Neural cell (in vitro differentiated cells): Measurements from ENCODE around the gene HPS4. TPM values are rescaled to one million over a fixed set of nuclear protein-coding genes. Genes with fewer than 3 reads are reported as not detected.

Source experiments
- H2AFZ ChIP-seq: fragments of 200-600, 300-800 bp; sonication (generic), shearing (Covaris generic); 2 replicates; pipeline ENCODE4 v1.6.0; 2014; ENCODE audit warnings: low read depth, mild to moderate bottlenecking, antibody characterized with exemption, low read length, moderate library complexity
- H3F3A ChIP-seq: fragments of 200-600 bp; shearing (Covaris generic); 2 replicates; pipeline ENCODE4 v1.6.1; 2016; ENCODE audit warnings: mild to moderate bottlenecking, moderate library complexity, mixed read lengths, antibody characterized with exemption, low read length; ENCODE audit not compliant: insufficient read depth, poor library complexity, severe bottlenecking
- H3K27ac ChIP-seq: fragments of 200-600, 300-800 bp; sonication (generic), shearing (Covaris generic); 2 replicates; pipeline ENCODE4 v1.5.1; 2014; ENCODE audit warnings: mild to moderate bottlenecking, low read length, moderate library complexity
- H3K27me3 ChIP-seq: fragments of 300-800, 200-600 bp; sonication (generic), shearing (Covaris generic); 2 replicates; pipeline ENCODE4 v1.6.0; 2014; ENCODE audit warnings: mild to moderate bottlenecking, low read depth, low read length, moderate library complexity; ENCODE audit not compliant: insufficient read depth
- H3K36me3 ChIP-seq: fragments of 300-800, 200-600 bp; sonication (generic), shearing (Covaris generic); 2 replicates; pipeline ENCODE4 v1.5.1; 2014; ENCODE audit warnings: mild to moderate bottlenecking, antibody characterized with exemption, low read length, moderate library complexity; ENCODE audit not compliant: insufficient read depth
- H3K4me2 ChIP-seq: fragments of 300-800, 200-600 bp; sonication (generic), shearing (Covaris generic); 2 replicates; pipeline ENCODE4 v1.6.0; 2014; ENCODE audit warnings: mild to moderate bottlenecking, low read length
- H3K4me3 ChIP-seq: fragments of 300-800, 200-600 bp; sonication (generic), shearing (Covaris generic); 2 replicates; pipeline ENCODE4 v1.5.1; 2014; ENCODE audit warnings: mild to moderate bottlenecking, low read length, moderate library complexity
- H3K79me2 ChIP-seq: fragments of 200-600 bp; shearing (Covaris generic); replicated peaks from 2 replicates; pipeline ENCODE4 v1.6.0; 2014; ENCODE audit warnings: mild to moderate bottlenecking, low read length, moderate library complexity; ENCODE audit not compliant: insufficient read depth
- H3K9ac ChIP-seq: fragments of 300-800, 200-600 bp; sonication (generic), shearing (Covaris generic); 2 replicates; pipeline ENCODE4 v1.6.1; 2016; ENCODE audit warnings: mild to moderate bottlenecking, low read length, mixed read lengths
- H3K9me2 ChIP-seq: fragments of 200-600 bp; shearing (Covaris generic); 2 replicates; pipeline ENCODE4 v1.6.1; 2016; ENCODE audit warnings: mild to moderate bottlenecking, low read length, mixed read lengths; ENCODE audit not compliant: insufficient read depth
- H3K9me3 ChIP-seq: fragments of 200-600, 300-800 bp; sonication (generic), shearing (Covaris generic); 2 replicates; pipeline ENCODE4 v1.6.1; 2016; ENCODE audit warnings: mild to moderate bottlenecking, mixed run types, low read length, moderate library complexity, mixed read lengths
- H4K20me1 ChIP-seq: fragments of 200-600 bp; shearing (Covaris generic); 2 replicates; pipeline ENCODE4 v1.6.1; 2016; ENCODE audit warnings: mild to moderate bottlenecking, mixed run types; ENCODE audit not compliant: insufficient read depth
- CTCF ChIP-seq: fragments of 450-650 bp; IDR thresholded peaks from 2 replicates; pipeline ENCODE4 v1.5.1; 2014; ENCODE audit warnings: antibody characterized with exemption, mild to moderate bottlenecking, moderate library complexity; ENCODE audit not compliant: poor library complexity, severe bottlenecking
- EP300 ChIP-seq: fragments of 450-650 bp; conservative IDR thresholded peaks from 2 replicates; pipeline ENCODE4 v1.6.1; 2014; ENCODE audit warnings: antibody characterized with exemption, mild to moderate bottlenecking, moderate library complexity; ENCODE audit not compliant: poor library complexity, severe bottlenecking
- EZH2 ChIP-seq: fragments of 200-600, 300-800 bp; shearing (Covaris generic), sonication (generic); IDR thresholded peaks from 2 replicates; pipeline ENCODE4 v1.6.1; 2014; ENCODE audit warnings: antibody characterized with exemption, low read length, borderline replicate concordance, mild to moderate bottlenecking; ENCODE audit not compliant: insufficient read depth, poor library complexity, severe bottlenecking
- MXI1 ChIP-seq: fragments of 450-650 bp; conservative IDR thresholded peaks from 2 replicates; pipeline ENCODE4 v1.6.1; 2014; ENCODE audit warnings: antibody characterized with exemption, mild to moderate bottlenecking; ENCODE audit not compliant: poor library complexity, severe bottlenecking
- POLR2AphosphoS5 ChIP-seq: IDR thresholded peaks from 2 replicates; pipeline ENCODE4 v1.6.1; 2012
- RAD21 ChIP-seq: fragments of 450-650 bp; conservative IDR thresholded peaks from 2 replicates; pipeline ENCODE4 v1.6.1; 2014; ENCODE audit warnings: antibody characterized with exemption, mild to moderate bottlenecking, moderate library complexity
- SMC3 ChIP-seq: fragments of 450-650 bp; conservative IDR thresholded peaks from 2 replicates; pipeline ENCODE4 v1.6.1; 2014; ENCODE audit warnings: antibody characterized with exemption, mild to moderate bottlenecking, moderate library complexity; ENCODE audit not compliant: poor library complexity
- TAF1 ChIP-seq: IDR thresholded peaks from 2 replicates; pipeline ENCODE4 v1.6.1; 2012; ENCODE audit warnings: low read depth
- polyA plus RNA-seq: library from polyadenylated mRNA; depleted of rRNA; stranded (reverse); fragments of >200 nt; gene quantifications from 2 replicates; pipeline ENCODE4 v1.2.3, GENCODE V29; 2014
- TF ChIP-seq, protein P1 (sequence below): IDR thresholded peaks from 2 replicates; pipeline ENCODE4 v1.6.1; 2012; ENCODE audit warnings: borderline replicate concordance

The HPS4 gene
- polyA plus RNA-seq, 1 donor from 2014 or later, result 54.1 TPM

- Histone ChIP-seq H3F3A (no peaks in the 10 kb centered on the region), H3K4me3 (no peak overlapping the region), H3K4me2 (no peak overlapping the region), H3K9me3 (no peaks in the 10 kb centered on the region), H3K9me2 (no peaks in the 10 kb centered on the region), H3K79me2 (no peaks in the 10 kb centered on the region), H3K27me3 (no peaks in the 10 kb centered on the region), H4K20me1 (no peaks in the 10 kb centered on the region), H3K36me3 (no peaks in the 10 kb centered on the region), H3K9ac (no peak overlapping the region), H3K27ac (no peak overlapping the region), H2AFZ (no peak overlapping the region)
- TF ChIP-seq RAD21 (no peak), SMC3 (no peak), POLR2AphosphoS5 (no peak), CTCF (no peak), EP300 (no peak), TAF1 (no peak), MXI1 (no peak), EZH2 (no peak)
- TF ChIP-seq, protein P1, sequence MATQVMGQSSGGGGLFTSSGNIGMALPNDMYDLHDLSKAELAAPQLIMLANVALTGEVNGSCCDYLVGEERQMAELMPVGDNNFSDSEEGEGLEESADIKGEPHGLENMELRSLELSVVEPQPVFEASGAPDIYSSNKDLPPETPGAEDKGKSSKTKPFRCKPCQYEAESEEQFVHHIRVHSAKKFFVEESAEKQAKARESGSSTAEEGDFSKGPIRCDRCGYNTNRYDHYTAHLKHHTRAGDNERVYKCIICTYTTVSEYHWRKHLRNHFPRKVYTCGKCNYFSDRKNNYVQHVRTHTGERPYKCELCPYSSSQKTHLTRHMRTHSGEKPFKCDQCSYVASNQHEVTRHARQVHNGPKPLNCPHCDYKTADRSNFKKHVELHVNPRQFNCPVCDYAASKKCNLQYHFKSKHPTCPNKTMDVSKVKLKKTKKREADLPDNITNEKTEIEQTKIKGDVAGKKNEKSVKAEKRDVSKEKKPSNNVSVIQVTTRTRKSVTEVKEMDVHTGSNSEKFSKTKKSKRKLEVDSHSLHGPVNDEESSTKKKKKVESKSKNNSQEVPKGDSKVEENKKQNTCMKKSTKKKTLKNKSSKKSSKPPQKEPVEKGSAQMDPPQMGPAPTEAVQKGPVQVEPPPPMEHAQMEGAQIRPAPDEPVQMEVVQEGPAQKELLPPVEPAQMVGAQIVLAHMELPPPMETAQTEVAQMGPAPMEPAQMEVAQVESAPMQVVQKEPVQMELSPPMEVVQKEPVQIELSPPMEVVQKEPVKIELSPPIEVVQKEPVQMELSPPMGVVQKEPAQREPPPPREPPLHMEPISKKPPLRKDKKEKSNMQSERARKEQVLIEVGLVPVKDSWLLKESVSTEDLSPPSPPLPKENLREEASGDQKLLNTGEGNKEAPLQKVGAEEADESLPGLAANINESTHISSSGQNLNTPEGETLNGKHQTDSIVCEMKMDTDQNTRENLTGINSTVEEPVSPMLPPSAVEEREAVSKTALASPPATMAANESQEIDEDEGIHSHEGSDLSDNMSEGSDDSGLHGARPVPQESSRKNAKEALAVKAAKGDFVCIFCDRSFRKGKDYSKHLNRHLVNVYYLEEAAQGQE, result no peak
Measured at GRCh38 chr22:26426924-26427323, 56.7 kb downstream of the HPS4 start.

DNA sequence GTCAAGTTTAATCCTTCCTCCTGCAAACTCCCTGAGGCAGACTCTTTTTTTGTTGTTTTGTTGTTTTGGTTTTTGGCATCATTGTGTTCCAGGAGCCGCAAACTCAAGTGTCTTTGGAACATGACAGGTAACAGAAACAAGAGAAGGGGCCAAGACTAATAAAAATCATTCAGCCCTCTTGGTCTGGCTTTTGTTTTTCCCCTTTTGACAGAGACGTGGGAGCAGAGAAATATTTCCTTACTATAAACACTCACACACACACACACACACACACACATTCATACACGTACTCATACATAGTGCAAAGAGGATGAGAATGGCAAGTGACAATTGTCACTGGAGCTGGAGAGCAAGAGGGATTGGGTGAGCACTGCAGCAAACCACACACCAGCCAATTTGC is 65.0 kb downstream of the HPS4 start:
- H3F3A ChIP-seq, result no peaks in the 10 kb centered on the region
- H3K4me3 ChIP-seq, result no peak overlapping the region
- H3K27ac ChIP-seq, result no peak overlapping the region
- H3K79me2 ChIP-seq, result no peaks in the 10 kb centered on the region
- H3K9me2 ChIP-seq, result no peaks in the 10 kb centered on the region
- H3K27me3 ChIP-seq, result no peaks in the 10 kb centered on the region
- H2AFZ ChIP-seq, result no peak overlapping the region
- TF ChIP-seq MXI1, result no peak
- TF ChIP-seq POLR2AphosphoS5, result no peak
- TF ChIP-seq TAF1, result no peak
- TF ChIP-seq SMC3, result no peak
- TF ChIP-seq, protein P1, result no peak
- no peak for TF ChIP-seq RAD21
- TF ChIP-seq EZH2, result no peak
- no peak for TF ChIP-seq CTCF
- no peak for TF ChIP-seq EP300
- no peak overlapping the region for H3K9ac ChIP-seq
- no peaks in the 10 kb centered on the region for H3K9me3 ChIP-seq
- no peaks in the 10 kb centered on the region for H4K20me1 ChIP-seq
- no peak overlapping the region for H3K4me2 ChIP-seq
- no peaks in the 10 kb centered on the region for H3K36me3 ChIP-seq
